H1 (cell line): Measurements from ENCODE around the gene SHLD3. TPM values are rescaled to one million over a fixed set of nuclear protein-coding genes. Genes with fewer than 3 reads are reported as not detected.
"Not testable (repeated sequence)": the region's sequence is repeated elsewhere in the genome, so short reads cannot be mapped to it uniquely, and the experiment has no call there.

Experiments
- CTCF ChIA-PET: fragments of 300-600 bp; sonication (Branson Sonifier 250); formaldehyde crosslinking; loops from one replicate; lab custom pipeline; 2021; ENCODE audit not compliant: partially characterized antibody; lab: Charles Lee
- POLR2A ChIA-PET: fragments of 300-600 bp; sonication (Branson Sonifier 250); formaldehyde crosslinking; loops from one replicate; lab custom pipeline; 2021; ENCODE audit warnings: inconsistent platforms; ENCODE audit not compliant: partially characterized antibody; lab: Charles Lee
- DNase-seq, 2 experiments: peaks; one replicate each; pipeline versions ENCODE4 v3.0.0 to v3.0.0-alpha.2; 2010 to 2022; ENCODE audit warnings: low spot score in 2 of 2, low read depth in 1 of 2, mixed read lengths in 1 of 2
- FAIRE-seq: peaks from 2 replicates; lab custom pipeline; 2011; peaks lifted over from hg19 to GRCh38; lab: Jason Lieb, UNC
- H2AFZ ChIP-seq: 2 replicates; pipeline ENCODE4 v1.8.1; 2012; ENCODE audit warnings: low read length, inconsistent platforms
- H2AK5ac ChIP-seq: 2 replicates; pipeline ENCODE4 v1.6.1; 2013; ENCODE audit warnings: low read depth, low read length
- H2BK120ac ChIP-seq: replicated peaks from 2 replicates; pipeline ENCODE3; 2013; ENCODE audit warnings: low read depth, low read length, inconsistent platforms
- H2BK12ac ChIP-seq: 2 replicates; pipeline ENCODE4 v1.6.1; 2013; ENCODE audit warnings: low read depth, low read length
- H2BK15ac ChIP-seq: 2 replicates; pipeline ENCODE4 v1.6.1; 2013; ENCODE audit warnings: low read length
- H2BK20ac ChIP-seq: 2 replicates; pipeline ENCODE4 v1.6.1; 2013; ENCODE audit warnings: low read length
- H2BK5ac ChIP-seq: 2 replicates; pipeline ENCODE4 v1.6.1; 2013; ENCODE audit warnings: low read depth, low read length
- H3K14ac ChIP-seq: 2 replicates; pipeline ENCODE4 v1.6.1; 2013; ENCODE audit warnings: inconsistent platforms; ENCODE audit not compliant: insufficient read length
- H3K18ac ChIP-seq: 2 replicates; pipeline ENCODE4 v1.6.1; 2013; ENCODE audit warnings: low read length; ENCODE audit errors: extremely low read depth
- H3K23ac ChIP-seq: 2 replicates; pipeline ENCODE4 v1.6.1; 2013; ENCODE audit warnings: inconsistent platforms; ENCODE audit not compliant: insufficient read length
- H3K23me2 ChIP-seq: 2 replicates; pipeline ENCODE4 v1.6.1; 2013; ENCODE audit warnings: low read depth, low read length
- H3K27ac ChIP-seq: 2 replicates; pipeline ENCODE4 v1.6.1; 2011; ENCODE audit warnings: low read depth, low read length, inconsistent platforms
- H3K27me3 ChIP-seq, 4 experiments: replicated peaks in 1 of 4; 1 replicate in 1 of 4; 2 replicates in 3 of 4; pipeline versions ENCODE4 v1.6.1 to v1.8.1; 2011 to 2013; ENCODE audit warnings: low read length in 3 of 4, mild to moderate bottlenecking in 3 of 4, inconsistent platforms in 2 of 4, mixed read lengths in 2 of 4, moderate library complexity in 1 of 4; ENCODE audit not compliant: control insufficient read depth in 3 of 4, insufficient read depth in 3 of 4; ENCODE audit errors: extremely low read depth in 1 of 4
- H3K36me3 ChIP-seq, 4 experiments: 2 replicates each; pipeline versions ENCODE4 v1.6.1 to v1.8.1; 2011 to 2013; ENCODE audit warnings: mild to moderate bottlenecking in 4 of 4, low read length in 3 of 4, moderate library complexity in 2 of 4, control low read depth in 1 of 4, inconsistent platforms in 1 of 4; ENCODE audit not compliant: insufficient read depth in 4 of 4, control insufficient read depth in 2 of 4
- H3K4ac ChIP-seq: replicated peaks from 2 replicates; pipeline ENCODE3; 2013; ENCODE audit warnings: low read length, low read depth, mixed read lengths, inconsistent platforms; ENCODE audit not compliant: insufficient read length
- H3K4me1 ChIP-seq, 4 experiments: replicated peaks in 1 of 4; 1 replicate in 1 of 4; 2 replicates in 3 of 4; pipeline versions ENCODE4 v1.6.1 to v1.8.1; 2011 to 2013; ENCODE audit warnings: low read length in 3 of 4, inconsistent platforms in 2 of 4, mixed read lengths in 1 of 4; ENCODE audit not compliant: insufficient read depth in 4 of 4, control insufficient read depth in 3 of 4
- H3K4me2 ChIP-seq, 2 experiments: 2 replicates each; pipeline versions ENCODE4 v1.6.1 to v1.8.1; 2011 to 2013; ENCODE audit warnings: low read depth in 2 of 2, low read length in 2 of 2, control low read depth in 1 of 2, inconsistent platforms in 1 of 2, mild to moderate bottlenecking in 1 of 2; ENCODE audit not compliant: insufficient read depth in 1 of 2
- H3K4me3 ChIP-seq, 4 experiments: fragments of 200-600, 300-600 bp in 1 of 4; sonication (generic), shearing (Covaris generic), sonication (Bioruptor Twin) in 1 of 4; 2 replicates each; pipeline versions ENCODE4 v1.5.1 to v1.8.1; 2011 to 2016; ENCODE audit warnings: low read length in 4 of 4, low read depth in 3 of 4, control low read depth in 2 of 4, inconsistent platforms in 2 of 4, mild to moderate bottlenecking in 2 of 4, mixed read lengths in 1 of 4, moderate library complexity in 1 of 4; ENCODE audit not compliant: insufficient read depth in 2 of 4; ENCODE audit errors: extremely low read depth in 1 of 4
- H3K56ac ChIP-seq: replicated peaks from 2 replicates; pipeline ENCODE3; 2013; ENCODE audit warnings: low read depth, mild to moderate bottlenecking, mixed read lengths, low read length, inconsistent platforms; ENCODE audit not compliant: insufficient read length
- H3K79me1 ChIP-seq: 2 replicates; pipeline ENCODE4 v1.6.1; 2013; ENCODE audit warnings: low read depth, low read length, control low read depth
- H3K79me2 ChIP-seq, 2 experiments: 2 replicates each; pipeline versions ENCODE4 v1.6.1 to v1.8.1; 2012 to 2013; ENCODE audit warnings: low read length in 2 of 2, mild to moderate bottlenecking in 2 of 2, inconsistent platforms in 1 of 2; ENCODE audit not compliant: insufficient read depth in 2 of 2, control insufficient read depth in 1 of 2
- H3K9ac ChIP-seq, 4 experiments: replicated peaks in 1 of 4; 1 replicate in 1 of 4; 2 replicates in 3 of 4; pipeline versions ENCODE4 v1.6.1 to v1.8.1; 2011 to 2013; ENCODE audit warnings: low read depth in 3 of 4, low read length in 3 of 4, control low read depth in 2 of 4, mild to moderate bottlenecking in 2 of 4, moderate library complexity in 2 of 4, inconsistent platforms in 1 of 4; ENCODE audit errors: extremely low read depth in 1 of 4
- H3K9me3 ChIP-seq, 2 experiments: 2 replicates each; pipeline versions ENCODE4 v1.6.1 to v1.8.1; 2012 to 2013; ENCODE audit warnings: mild to moderate bottlenecking in 2 of 2, moderate library complexity in 2 of 2, control low read depth in 1 of 2, inconsistent platforms in 1 of 2, low read depth in 1 of 2, low read length in 1 of 2, mixed read lengths in 1 of 2; ENCODE audit not compliant: insufficient read depth in 2 of 2
- H4K20me1 ChIP-seq, 2 experiments: replicated peaks in 1 of 2; 2 replicates each; pipeline versions ENCODE3 to v1.8.1; 2011 to 2013; ENCODE audit warnings: inconsistent platforms in 2 of 2, low read length in 2 of 2, mild to moderate bottlenecking in 1 of 2; ENCODE audit not compliant: insufficient read depth in 2 of 2, control insufficient read depth in 1 of 2
- H4K5ac ChIP-seq: 2 replicates; pipeline ENCODE4 v1.6.1; 2013; ENCODE audit warnings: low read length, low read depth, mixed read lengths, inconsistent platforms; ENCODE audit not compliant: insufficient read length
- H4K8ac ChIP-seq: 2 replicates; pipeline ENCODE4 v1.8.0; 2013; ENCODE audit warnings: mild to moderate bottlenecking, moderate library complexity, low read length, inconsistent platforms; ENCODE audit not compliant: insufficient read depth; ENCODE audit errors: extremely low read depth
- H4K91ac ChIP-seq: replicated peaks from 2 replicates; pipeline ENCODE3; 2013; ENCODE audit warnings: low read length, mixed read lengths, inconsistent platforms; ENCODE audit not compliant: insufficient read length
- WGBS, 2 experiments: shearing (Covaris generic) in 1 of 2; methylation state at CpG; one replicate each; pipeline versions ENCODE4 v1.1.6 to v1.1.7; 2013 to 2015; ENCODE audit warnings: low lambda C conversion rate in 2 of 2, mixed read lengths in 2 of 2, inconsistent platforms in 1 of 2, low coverage in 1 of 2, missing lambda C conversion rate in 1 of 2; ENCODE audit not compliant: insufficient replicate concordance in 2 of 2, insufficient coverage in 1 of 2, insufficient read length in 1 of 2; ENCODE audit errors: extremely low coverage in 1 of 2, missing lambda C conversion rate in 1 of 2; 5-methylcytosine and 5-hydroxymethylcytosine counted together
- polyA plus RNA-seq, 7 experiments: library from polyadenylated mRNA; depleted of rRNA in 3 of 7; stranded (reverse) in 5 of 7; unstranded in 2 of 7; fragments of >200 nt in 5 of 7; fragments of 200-250 nt in 2 of 7; gene quantifications; 1 replicate in 5 of 7; 2 replicates in 1 of 7; 4 replicates in 1 of 7; pipeline versions ENCODE4 v1.2.1 to v1.2.3, GENCODE V29; 2011 to 2013; ENCODE audit warnings: missing spikeins in 2 of 7, mixed read lengths in 2 of 7
- total RNA-seq: library from RNA; stranded (reverse); fragmentation: NEBNext Ultra II Directional; extraction: Animal tissue kit (Norgen Biotek cat#: 25700); gene quantifications from 2 replicates; pipeline ENCODE4 v1.2.1, GENCODE V29; 2021

SHLD3 gene
- total and polyA plus RNA-seq, 2 of the 8 experiments (the other 6 are each of a cell fraction or from before 2014, with no cell fraction given) = 1.9 to 3.2 TPM

DNA sequence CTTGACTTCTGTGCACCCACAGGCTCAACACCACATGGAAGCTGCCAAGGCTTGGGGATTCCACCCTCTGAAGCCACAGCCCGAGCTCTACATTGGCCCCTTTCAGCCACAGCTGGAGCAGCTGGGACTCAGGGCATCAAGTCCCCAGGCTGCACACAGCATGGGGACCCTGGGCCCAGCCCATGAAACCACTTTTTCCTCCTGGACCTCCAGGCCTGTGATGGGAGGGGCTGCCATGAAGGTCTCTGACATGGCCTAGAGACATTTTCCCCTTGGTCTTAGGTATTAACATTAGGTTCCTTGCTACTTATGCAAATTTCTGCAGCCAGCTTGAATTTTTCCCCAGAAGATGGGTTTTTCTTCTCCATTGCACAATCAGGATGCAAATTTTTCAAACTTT lies 23.1 kb upstream of the SHLD3 start:
- POLR2A ChIA-PET, H3K27ac ChIP-seq, FAIRE-seq, H4K5ac ChIP-seq, H2BK20ac ChIP-seq, H2BK15ac ChIP-seq, H4K91ac ChIP-seq, H2BK5ac ChIP-seq, H3K4me2 ChIP-seq, H3K14ac ChIP-seq, H3K9ac ChIP-seq, H3K56ac ChIP-seq, H3K9me3 ChIP-seq, H3K4ac ChIP-seq, H4K8ac ChIP-seq, H2AFZ ChIP-seq, H4K20me1 ChIP-seq, H2BK12ac ChIP-seq, H2BK120ac ChIP-seq, H3K4me3 ChIP-seq, H3K18ac ChIP-seq, H3K23ac ChIP-seq, H3K27me3 ChIP-seq, H3K23me2 ChIP-seq, H3K4me1 ChIP-seq, H3K79me1 ChIP-seq, CTCF ChIA-PET, H2AK5ac ChIP-seq, H3K79me2 ChIP-seq, DNase-seq: not testable (repeated sequence)
- 85% methylated on average over 1 of the region's 1 CpG; no CpG with 5 or more reads in 1 of the 2 experiments for WGBS, 2 experiments
- peaks cover 0 to 28% (median 13%) of the 10 kb centered on the region in 4 experiments; a peak in 4 of 8 replicates for H3K36me3 ChIP-seq
